Measurements from ENCODE around the gene C9orf50. TPM values are rescaled to one million over a fixed set of nuclear protein-coding genes. Genes with fewer than 3 reads are reported as not detected.

The C9orf50 gene
- total RNA-seq, 4 donors from 2014 or later: not detected

GRCh38 chr9:129574911-129575585, 45.9 kb downstream of the C9orf50 start:
- TF ChIP-seq CTCF (IDR thresholded peaks at IDR 0.05; ENCODE audit: low read depth): no peak

GRCh38 chr9:129573977-129574376, 46.9 kb downstream of the C9orf50 start:
- TF ChIP-seq CTCF (IDR thresholded peaks at IDR 0.05; ENCODE audit: low read depth): no peak

GRCh38 chr9:129572517-129572916, 48.4 kb downstream of the C9orf50 start:
- no peak for TF ChIP-seq CTCF (IDR thresholded peaks at IDR 0.05; ENCODE audit: low read depth)

GRCh38 chr9:129572052-129572425, 48.9 kb downstream of the C9orf50 start:
- TF ChIP-seq CTCF (IDR thresholded peaks at IDR 0.05; ENCODE audit: low read depth): no peak

GRCh38 chr9:129571298-129572051, 49.4 kb downstream of the C9orf50 start:
- no peak for TF ChIP-seq CTCF (IDR thresholded peaks at IDR 0.05; ENCODE audit: low read depth)

- TF ChIP-seq CTCF (IDR thresholded peaks at IDR 0.05; ENCODE audit: low read depth): no peak
Observed at GRCh38 chr9:129570450-129571297, 50.2 kb downstream of the C9orf50 start.

Measured in subcutaneous adipose tissue (tissue), 4 donors.